IPS-18c (cell line): ENCODE results near the gene AVL9.
"Not testable (repeated sequence)": the region's sequence is repeated elsewhere in the genome, so short reads cannot be mapped to it uniquely, and the experiment has no call there.

Experiments
- H3K4me3 ChIP-seq: 2 replicates; pipeline ENCODE4 v1.7.0; 2013; ENCODE audit warnings: low read depth, mild to moderate bottlenecking, low read length, moderate library complexity; ENCODE audit not compliant: insufficient read depth
- H3K9me3 ChIP-seq: one replicate; pipeline ENCODE4 v1.6.1; 2013; ENCODE audit warnings: mild to moderate bottlenecking, low read length, moderate library complexity; ENCODE audit not compliant: control insufficient read depth, insufficient read depth

AVL9 gene

GRCh38 chr7:32564542-32564941, 69.3 kb downstream of the AVL9 start:
- no peaks in the 10 kb centered on the region for H3K9me3 ChIP-seq
- H3K4me3 ChIP-seq: no peak overlapping the region

GRCh38 chr7:32569388-32570289, 74.3 kb downstream of the AVL9 start:
- Histone ChIP-seq H3K4me3 (no peak overlapping the region), H3K9me3 (no peaks in the 10 kb centered on the region)

- no peaks in the 10 kb centered on the region for H3K9me3 ChIP-seq
- H3K4me3 ChIP-seq: no peak overlapping the region
Measured at GRCh38 chr7:32573110-32573687, 77.9 kb downstream of the AVL9 start.

- H3K4me3 ChIP-seq: no peak overlapping the region
- H3K9me3 ChIP-seq: no peaks in the 10 kb centered on the region
Measured at GRCh38 chr7:32574626-32575025, 79.3 kb downstream of the AVL9 start.

- Histone ChIP-seq H3K4me3 (no peak overlapping the region), H3K9me3 (no peaks in the 10 kb centered on the region)
Measured at GRCh38 chr7:32577421-32577820, 82.1 kb downstream of the AVL9 start.

- Histone ChIP-seq H3K4me3 (no peak overlapping the region), H3K9me3 (no peaks in the 10 kb centered on the region)
Measured at GRCh38 chr7:32579776-32580175, 84.5 kb downstream of the AVL9 start.

- H3K4me3 ChIP-seq: no peak overlapping the region
- H3K9me3 ChIP-seq: no peaks in the 10 kb centered on the region
Measured at GRCh38 chr7:32580646-32581045, 85.4 kb downstream of the AVL9 start.

GRCh38 chr7:32582036-32582435, 86.7 kb downstream of the AVL9 start:
- no peaks in the 10 kb centered on the region for H3K9me3 ChIP-seq
- no peak overlapping the region for H3K4me3 ChIP-seq

- no peak overlapping the region for H3K4me3 ChIP-seq
Measured at GRCh38 chr7:32583791-32584190, 88.5 kb downstream of the AVL9 start.

GRCh38 chr7:32586291-32587221, 91.3 kb downstream of the AVL9 start:
- no peak overlapping the region for H3K4me3 ChIP-seq
- no peaks in the 10 kb centered on the region for H3K9me3 ChIP-seq

More at GRCh38 chr7:32583791-32584190, 88.5 kb downstream of the AVL9 start:
- no peaks in the 10 kb centered on the region for H3K9me3 ChIP-seq

GRCh38 chr7:32587411-32587948, 92.2 kb downstream of the AVL9 start:
- Histone ChIP-seq H3K4me3 (no peak overlapping the region), H3K9me3 (no peaks in the 10 kb centered on the region)

- no peaks in the 10 kb centered on the region for H3K9me3 ChIP-seq
- no peak overlapping the region for H3K4me3 ChIP-seq
Measured at GRCh38 chr7:32588657-32589056, 93.4 kb downstream of the AVL9 start.

GRCh38 chr7:32591938-32592337, 96.6 kb downstream of the AVL9 start:
- Histone ChIP-seq H3K4me3 (no peak overlapping the region), H3K9me3 (no peaks in the 10 kb centered on the region)

GRCh38 chr7:32592701-32593100, 97.4 kb downstream of the AVL9 start:
- Histone ChIP-seq H3K4me3 (no peak overlapping the region), H3K9me3 (no peaks in the 10 kb centered on the region)

GRCh38 chr7:32594965-32595490, 99.7 kb downstream of the AVL9 start:
- H3K4me3 ChIP-seq: no peak overlapping the region

GRCh38 chr7:32601196-32601595, 105.9 kb downstream of the AVL9 start:
- not testable (repeated sequence) for H3K4me3 ChIP-seq, H3K9me3 ChIP-seq

More at GRCh38 chr7:32594965-32595490, 99.7 kb downstream of the AVL9 start:
- H3K9me3 ChIP-seq: no peaks in the 10 kb centered on the region

- Histone ChIP-seq H3K9me3 (peaks cover 9% of the 10 kb centered on the region), H3K4me3 (no peak overlapping the region)
Measured at GRCh38 chr7:32602470-32602869, 107.2 kb downstream of the AVL9 start.
